ENCODE data around the gene TUBGCP3.

The TUBGCP3 gene

DNA sequence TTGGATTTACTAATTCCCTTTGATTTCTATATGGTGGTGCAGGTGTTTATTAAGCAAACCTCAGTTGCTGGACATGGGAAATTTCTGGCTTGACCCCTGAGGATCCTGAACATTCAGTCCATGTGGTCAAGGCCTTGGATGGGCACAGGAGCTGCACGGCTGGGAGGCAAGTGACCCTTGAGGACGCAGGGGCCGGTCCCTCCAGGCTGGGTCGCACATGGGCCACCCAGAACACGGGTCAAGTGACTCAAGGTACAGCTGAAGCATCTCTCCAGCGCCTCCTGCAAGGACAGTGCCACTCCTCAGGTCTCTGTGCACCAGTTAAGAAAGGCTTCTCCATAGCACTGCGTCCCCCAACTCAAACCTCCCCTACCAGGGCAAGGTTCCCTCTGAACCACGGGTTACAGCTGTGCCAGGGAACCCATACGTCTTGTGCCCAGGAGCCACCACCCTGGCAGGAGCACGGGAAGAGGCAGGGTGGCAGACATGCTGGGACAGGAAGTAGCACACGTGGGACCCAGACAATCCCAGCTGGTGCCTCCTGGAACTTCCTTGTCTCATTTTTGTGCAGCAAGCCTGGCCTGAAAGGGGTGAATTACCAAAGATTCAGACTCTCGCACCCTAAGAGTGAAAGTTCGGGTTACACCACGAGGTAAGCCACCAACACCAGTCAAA lies 118.7 kb downstream of the TUBGCP3 start:
- no peak for DNase-seq (ENCODE audit: low read depth)
- TF ChIP-seq, protein P1, sequence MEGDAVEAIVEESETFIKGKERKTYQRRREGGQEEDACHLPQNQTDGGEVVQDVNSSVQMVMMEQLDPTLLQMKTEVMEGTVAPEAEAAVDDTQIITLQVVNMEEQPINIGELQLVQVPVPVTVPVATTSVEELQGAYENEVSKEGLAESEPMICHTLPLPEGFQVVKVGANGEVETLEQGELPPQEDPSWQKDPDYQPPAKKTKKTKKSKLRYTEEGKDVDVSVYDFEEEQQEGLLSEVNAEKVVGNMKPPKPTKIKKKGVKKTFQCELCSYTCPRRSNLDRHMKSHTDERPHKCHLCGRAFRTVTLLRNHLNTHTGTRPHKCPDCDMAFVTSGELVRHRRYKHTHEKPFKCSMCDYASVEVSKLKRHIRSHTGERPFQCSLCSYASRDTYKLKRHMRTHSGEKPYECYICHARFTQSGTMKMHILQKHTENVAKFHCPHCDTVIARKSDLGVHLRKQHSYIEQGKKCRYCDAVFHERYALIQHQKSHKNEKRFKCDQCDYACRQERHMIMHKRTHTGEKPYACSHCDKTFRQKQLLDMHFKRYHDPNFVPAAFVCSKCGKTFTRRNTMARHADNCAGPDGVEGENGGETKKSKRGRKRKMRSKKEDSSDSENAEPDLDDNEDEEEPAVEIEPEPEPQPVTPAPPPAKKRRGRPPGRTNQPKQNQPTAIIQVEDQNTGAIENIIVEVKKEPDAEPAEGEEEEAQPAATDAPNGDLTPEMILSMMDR (conservative IDR thresholded peaks at IDR 0.05; ENCODE audit: low read depth, low read length), result no peak
- no peak overlapping the region for H3K4me3 ChIP-seq (ENCODE audit: low read depth, low read length)

DNA sequence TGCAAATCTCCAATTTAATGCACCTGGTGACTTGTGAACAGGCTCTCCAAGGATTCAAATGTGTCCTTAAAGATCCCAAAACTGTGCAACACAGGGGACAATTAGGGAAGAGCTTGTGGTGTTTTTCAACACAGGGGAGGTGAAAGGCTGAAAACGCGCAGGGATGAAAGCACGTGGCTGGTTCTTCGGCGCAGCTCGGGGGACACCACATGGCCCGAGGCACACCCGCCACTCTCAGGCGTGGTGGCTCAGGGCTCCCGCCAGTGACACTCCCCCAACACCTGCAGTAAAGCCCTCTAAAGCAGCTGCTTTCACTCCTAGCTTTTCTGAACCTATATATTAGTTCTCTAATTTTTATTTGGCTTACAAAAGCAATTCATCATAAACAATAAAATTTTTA lies 119.9 kb downstream of the TUBGCP3 start:
- no peak for DNase-seq (ENCODE audit: low read depth)
- H3K4me3 ChIP-seq (ENCODE audit: low read depth, low read length), result no peak overlapping the region
- TF ChIP-seq, protein P1 (conservative IDR thresholded peaks at IDR 0.05; ENCODE audit: low read depth, low read length), result no peak

DNA sequence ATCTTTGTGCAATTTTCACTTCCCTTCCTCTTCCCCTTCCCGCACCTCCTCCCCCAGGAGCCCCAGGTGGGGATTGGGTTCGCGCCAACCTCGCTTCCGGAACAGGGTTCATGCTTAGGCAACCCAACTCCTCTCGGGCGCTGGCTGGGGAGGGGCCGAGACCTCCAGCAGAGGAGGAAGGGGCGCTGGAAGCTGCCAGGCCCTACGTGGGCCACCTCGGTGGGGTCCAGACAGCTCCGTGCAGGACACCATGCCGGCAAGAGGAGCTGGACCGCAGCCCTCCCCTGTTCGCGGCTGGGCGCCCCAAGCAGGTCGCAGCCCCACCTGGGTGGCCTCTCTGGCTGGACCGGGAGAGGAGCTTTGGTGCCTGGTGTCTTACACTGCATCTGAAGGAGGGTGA lies 120.7 kb downstream of the TUBGCP3 start:
- no peak for DNase-seq (ENCODE audit: low read depth)
- no peak overlapping the region for H3K4me3 ChIP-seq (ENCODE audit: low read depth, low read length)
- TF ChIP-seq, protein P1 (conservative IDR thresholded peaks at IDR 0.05; ENCODE audit: low read depth, low read length), result no peak

DNA sequence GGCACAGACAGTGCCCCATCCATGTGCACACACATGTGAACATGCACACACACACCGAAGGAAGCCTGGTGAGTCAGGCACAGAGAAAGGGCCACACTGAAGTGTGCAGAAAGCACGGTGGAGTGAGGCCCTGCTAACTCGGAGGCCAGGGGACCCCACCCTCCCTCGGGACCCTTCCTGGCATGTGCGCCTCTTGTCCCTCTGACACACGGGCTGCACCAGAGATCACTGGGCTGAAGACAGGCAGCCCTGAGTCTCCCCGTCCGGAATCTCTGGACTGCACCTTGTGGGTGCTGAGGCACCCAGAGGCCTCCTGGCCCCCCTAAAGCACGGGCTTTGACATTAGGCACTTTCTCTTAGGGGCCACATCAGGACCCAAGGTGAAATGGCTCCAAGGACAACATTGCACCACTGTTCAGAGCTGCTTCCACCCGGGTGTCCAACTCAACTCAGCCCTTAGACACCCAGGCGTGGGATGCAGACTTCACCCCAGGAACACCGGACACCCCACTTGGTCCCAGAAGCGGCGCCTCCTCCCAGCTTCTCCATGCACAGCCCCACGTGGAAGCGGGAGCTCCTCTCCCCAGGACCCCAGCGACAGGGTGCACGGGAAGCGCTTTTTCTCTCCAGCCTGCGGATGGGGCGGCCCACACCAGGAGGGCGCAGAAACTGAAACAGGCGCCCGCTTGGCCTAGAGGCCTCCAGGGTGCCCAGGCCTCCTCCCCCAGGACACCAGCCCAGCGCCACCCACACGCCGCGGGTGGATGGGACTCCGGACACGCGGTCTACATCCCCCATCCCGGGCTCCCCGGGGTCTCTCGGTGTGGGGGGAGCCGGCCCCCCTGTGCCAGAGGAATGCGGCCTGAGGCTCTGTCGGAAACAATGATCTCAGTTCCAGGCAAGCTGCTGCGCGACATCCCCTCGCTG lies 121.6 kb downstream of the TUBGCP3 start:
- DNase-seq (ENCODE audit: low read depth), result no peak
- no peak overlapping the region for H3K4me3 ChIP-seq (ENCODE audit: low read depth, low read length)
- TF ChIP-seq, protein P1 (conservative IDR thresholded peaks at IDR 0.05; ENCODE audit: low read depth, low read length), result no peak

DNA sequence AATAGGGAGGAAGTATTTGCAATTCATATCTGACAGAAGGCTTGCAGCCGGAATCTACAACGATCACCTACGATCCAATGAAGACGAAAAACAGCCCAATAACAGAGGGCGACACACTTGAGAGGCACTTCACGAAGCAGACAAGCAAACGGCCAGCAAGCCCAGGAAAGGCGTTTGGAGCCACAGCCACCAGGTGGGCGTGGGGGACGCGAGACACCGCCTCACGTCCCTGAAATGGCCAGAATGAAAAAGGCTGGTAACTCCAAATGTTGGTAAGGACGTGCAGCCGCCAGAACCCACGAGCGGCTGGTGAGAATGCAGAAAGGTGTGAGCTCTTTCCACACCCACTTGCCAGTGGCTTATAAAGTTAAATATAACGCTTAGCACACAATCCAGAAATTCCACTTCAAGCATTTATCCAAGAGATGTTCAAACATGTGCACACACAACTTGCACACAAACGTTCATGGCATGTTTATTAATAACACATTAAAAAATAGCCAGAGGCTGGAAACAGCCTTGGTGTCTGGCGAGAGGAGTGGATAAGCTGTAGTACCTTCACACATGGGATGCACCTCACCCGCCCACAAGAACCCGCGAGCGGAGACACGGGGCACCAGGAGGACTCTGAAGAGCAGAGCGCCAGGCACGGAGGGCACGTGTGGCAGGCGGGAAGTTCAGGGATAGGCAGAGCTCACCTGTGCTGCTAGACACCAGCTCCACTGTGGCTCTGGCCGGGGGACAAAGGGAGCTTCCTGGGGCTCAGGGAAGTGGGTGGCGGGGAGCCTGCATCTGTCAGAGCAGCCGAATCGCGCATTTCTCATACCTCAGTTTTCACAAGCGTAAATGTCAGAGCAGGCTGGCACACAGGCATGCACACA lies 122.5 kb downstream of the TUBGCP3 start:
- no peak for DNase-seq (ENCODE audit: low read depth)
- no peak overlapping the region for H3K4me3 ChIP-seq (ENCODE audit: low read depth, low read length)
- TF ChIP-seq, protein P1 (conservative IDR thresholded peaks at IDR 0.05; ENCODE audit: low read depth, low read length), result no peak

DNA sequence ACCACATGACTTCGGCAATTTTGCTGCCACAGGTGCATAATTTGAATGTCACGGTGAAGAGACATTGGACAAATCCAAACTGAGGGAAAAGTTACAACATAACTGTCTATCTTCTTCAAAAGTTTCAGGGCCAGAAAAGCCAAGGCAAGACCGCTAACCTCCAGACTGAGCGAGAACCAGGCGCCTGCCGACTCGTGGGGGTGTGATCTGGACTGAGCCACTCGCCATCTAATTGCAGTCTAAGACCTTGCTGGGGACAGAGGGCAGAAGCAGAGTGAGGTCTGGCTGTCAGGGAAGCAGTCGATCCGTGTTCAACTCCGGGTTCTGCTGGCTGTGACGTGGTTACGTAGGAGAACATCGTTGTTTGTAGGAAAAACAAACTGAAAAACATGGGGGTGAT lies 123.2 kb downstream of the TUBGCP3 start:
- no peak for DNase-seq (ENCODE audit: low read depth)

More for the DNA sequence above, 123.2 kb downstream of the TUBGCP3 start:
- H3K4me3 ChIP-seq (ENCODE audit: low read depth, low read length), result no peak overlapping the region
- TF ChIP-seq, protein P1 (conservative IDR thresholded peaks at IDR 0.05; ENCODE audit: low read depth, low read length), result no peak
